ENCODE data around the gene CD1D. TPM values are rescaled to one million over a fixed set of nuclear protein-coding genes. Genes with fewer than 3 reads are reported as not detected.
A peak's percentile ranks its signal among the peaks of the same experiment; 100 is the strongest.

Gene CD1D
- total RNA-seq (2014; rRNA removed; shearing (Covaris generic); ENCODE audit: low replicate concordance): 7.1 and 7.2 TPM in 2 replicates

DNA sequence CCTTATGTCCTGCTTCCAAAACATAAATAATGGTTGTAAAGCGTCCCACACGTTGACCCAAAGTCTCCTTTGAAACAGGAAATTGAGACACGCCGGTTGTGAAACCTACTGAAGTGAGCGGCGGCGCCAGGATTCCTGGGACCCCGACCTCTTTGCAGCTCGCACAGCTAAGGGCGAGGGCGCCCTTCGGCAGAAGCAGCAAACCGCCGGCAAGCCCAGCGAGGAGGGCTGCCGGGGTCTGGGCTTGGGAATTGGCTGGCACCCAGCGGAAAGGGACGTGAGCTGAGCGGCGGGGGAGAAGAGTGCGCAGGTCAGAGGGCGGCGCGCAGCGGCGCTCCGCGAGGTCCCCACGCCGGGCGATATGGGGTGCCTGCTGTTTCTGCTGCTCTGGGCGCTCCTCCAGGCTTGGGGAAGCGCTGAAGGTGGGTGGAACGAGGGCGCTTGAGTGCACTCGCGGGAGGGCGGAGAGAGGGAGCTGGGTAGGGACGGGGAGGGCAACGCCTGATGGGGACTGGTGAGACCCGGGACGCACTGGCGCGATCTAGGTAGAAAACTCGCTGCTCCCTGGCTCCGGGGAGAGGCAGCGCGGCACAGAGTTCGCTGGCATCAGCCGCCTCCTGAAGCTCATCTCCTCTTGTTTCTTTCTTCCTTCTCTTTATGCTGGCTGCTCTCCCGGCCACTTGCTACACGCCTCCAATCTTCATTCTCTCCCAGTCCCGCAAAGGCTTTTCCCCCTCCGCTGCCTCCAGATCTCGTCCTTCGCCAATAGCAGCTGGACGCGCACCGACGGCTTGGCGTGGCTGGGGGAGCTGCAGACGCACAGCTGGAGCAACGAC is at the start of gene CD1D:
Gene CD1D (plus strand): TSS at position 155 of the 836 bp plus-strand sequence. CDS start 207 bp downstream, at position 362.
- Histone ChIP-seq H3K9me3 (ENCODE audit: low read length) (no peaks in the 10 kb centered on the region), H3K9me2 (replicated peaks; ENCODE audit: insufficient read depth, low read length) (no peaks in the 10 kb centered on the region), H3K4me2 (ENCODE audit: low read depth, low read length, poor library complexity, severe bottlenecking) (peak within 1 kb of the TSS; percentile 77), H3K4me3 (ENCODE audit: low read length) (peak within 1 kb of the TSS; percentile 67), H4K20me1 (ENCODE audit: insufficient read depth, low read depth, low read length) (no peaks in the 10 kb centered on the region), H3K27me3 (ENCODE audit: low read length) (no peaks in the 10 kb centered on the region), H3K4me1 (ENCODE audit: low read length) (peaks cover 52% of the 10 kb centered on the region), H3K79me2 (ENCODE audit: low read length) (no peaks in the 10 kb centered on the region), H2AFZ (ENCODE audit: low read length) (peak within 1 kb of the TSS; percentile 88; the same call in 1 of the 2 replicates), H3K9ac (ENCODE audit: low read length) (peak within 1 kb of the TSS; percentile 65), H3K36me3 (ENCODE audit: insufficient read depth, low read length) (no peaks in the 10 kb centered on the region; the same call in 1 of the 2 replicates), H3K27ac (ENCODE audit: low read length) (peak within 1 kb of the TSS; percentile 88)
- peak; percentile 72 for DNase-seq

DNA sequence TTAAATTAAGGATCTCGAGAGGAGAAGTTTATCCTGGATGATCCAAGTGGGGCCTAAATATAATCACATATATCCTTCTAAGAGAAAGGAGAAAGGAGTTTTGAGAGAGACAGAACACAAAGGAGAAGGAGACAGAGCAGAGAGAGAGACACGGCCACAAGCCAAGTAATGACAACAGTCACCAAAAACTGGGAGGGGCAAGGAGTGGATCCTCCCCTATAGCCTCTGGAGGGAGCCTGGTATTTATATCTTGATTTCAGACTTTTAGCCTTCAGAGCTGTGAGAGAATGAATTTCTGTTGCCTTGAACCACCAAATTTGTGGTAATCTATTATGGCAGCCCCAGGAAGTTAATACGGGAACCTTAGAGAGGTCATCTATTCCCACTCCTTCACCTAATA is 49.5 kb upstream of the CD1D start:
- Histone ChIP-seq H3K36me3 (ENCODE audit: insufficient read depth, low read length) (no peaks in the 10 kb centered on the region), H3K9me2 (replicated peaks; ENCODE audit: insufficient read depth, low read length) (no peaks in the 10 kb centered on the region), H3K27ac (ENCODE audit: low read length) (no peak overlapping the region), H4K20me1 (ENCODE audit: insufficient read depth, low read depth, low read length) (no peaks in the 10 kb centered on the region), H3K4me3 (ENCODE audit: low read length) (no peak overlapping the region), H3K27me3 (ENCODE audit: low read length) (no peaks in the 10 kb centered on the region), H3K9ac (ENCODE audit: low read length) (no peak overlapping the region), H2AFZ (ENCODE audit: low read length) (no peak overlapping the region), H3K4me2 (ENCODE audit: low read depth, low read length, poor library complexity, severe bottlenecking) (no peak overlapping the region), H3K79me2 (ENCODE audit: low read length) (no peaks in the 10 kb centered on the region), H3K4me1 (ENCODE audit: low read length) (no peaks in the 10 kb centered on the region), H3K9me3 (ENCODE audit: low read length) (no peaks in the 10 kb centered on the region)
- no peak for DNase-seq

- no peak overlapping the region for H3K27ac ChIP-seq (ENCODE audit: low read length)
- H3K27me3 ChIP-seq (ENCODE audit: low read length): no peaks in the 10 kb centered on the region
- no peaks in the 10 kb centered on the region for H4K20me1 ChIP-seq (ENCODE audit: insufficient read depth, low read depth, low read length)
- no peak overlapping the region for H3K9ac ChIP-seq (ENCODE audit: low read length)
- H2AFZ ChIP-seq (ENCODE audit: low read length): no peak overlapping the region
- H3K4me3 ChIP-seq (ENCODE audit: low read length): no peak overlapping the region
- H3K4me1 ChIP-seq (ENCODE audit: low read length): no peaks in the 10 kb centered on the region
- DNase-seq: no peak
- H3K79me2 ChIP-seq (ENCODE audit: low read length): no peaks in the 10 kb centered on the region
- no peaks in the 10 kb centered on the region for H3K9me2 ChIP-seq (replicated peaks; ENCODE audit: insufficient read depth, low read length)
- H3K9me3 ChIP-seq (ENCODE audit: low read length): no peaks in the 10 kb centered on the region
- no peak overlapping the region for H3K4me2 ChIP-seq (ENCODE audit: low read depth, low read length, poor library complexity, severe bottlenecking)
- no peaks in the 10 kb centered on the region for H3K36me3 ChIP-seq (ENCODE audit: insufficient read depth, low read length)
Observed at GRCh38 chr1:158140764-158141192, 39.9 kb upstream of the CD1D start.

DNA sequence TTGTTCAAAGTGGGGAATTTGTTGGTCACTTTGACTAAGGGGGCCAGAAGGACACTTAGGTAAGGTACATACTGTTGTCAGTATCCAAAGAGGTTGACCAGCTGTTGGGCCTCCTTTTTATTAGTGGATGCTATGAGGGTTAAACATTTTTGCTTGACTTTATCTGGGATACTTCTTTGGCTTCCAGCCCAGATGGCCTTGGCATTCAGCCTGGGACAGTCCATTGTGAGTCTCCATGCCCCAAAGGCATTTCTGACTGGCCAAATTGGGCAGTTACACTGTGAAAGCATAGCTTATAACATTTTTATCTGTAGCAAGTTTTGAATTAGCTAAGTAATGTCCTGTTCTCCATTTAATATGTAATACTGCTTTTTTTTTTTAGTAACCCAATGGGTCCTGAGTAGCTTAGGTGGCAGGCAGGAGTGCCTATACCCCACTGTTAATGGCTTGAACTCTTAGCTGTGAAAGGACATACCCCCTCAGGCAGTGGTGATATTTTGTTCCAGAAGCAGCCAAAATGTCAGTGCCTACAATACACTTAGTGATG is 35.4 kb upstream of the CD1D start:
- no peak overlapping the region for H2AFZ ChIP-seq (ENCODE audit: low read length)
- no peak overlapping the region for H3K27ac ChIP-seq (ENCODE audit: low read length)
- DNase-seq: no peak
- no peak overlapping the region for H3K9ac ChIP-seq (ENCODE audit: low read length)
- H3K4me2 ChIP-seq (ENCODE audit: low read depth, low read length, poor library complexity, severe bottlenecking): no peak overlapping the region
- no peaks in the 10 kb centered on the region for H3K9me3 ChIP-seq (ENCODE audit: low read length)
- no peaks in the 10 kb centered on the region for H4K20me1 ChIP-seq (ENCODE audit: insufficient read depth, low read depth, low read length)
- no peaks in the 10 kb centered on the region for H3K9me2 ChIP-seq (replicated peaks; ENCODE audit: insufficient read depth, low read length)
- H3K4me1 ChIP-seq (ENCODE audit: low read length): peaks cover 13% of the 10 kb centered on the region
- no peaks in the 10 kb centered on the region for H3K36me3 ChIP-seq (ENCODE audit: insufficient read depth, low read length)
- no peak overlapping the region for H3K4me3 ChIP-seq (ENCODE audit: low read length)
- H3K79me2 ChIP-seq (ENCODE audit: low read length): no peaks in the 10 kb centered on the region
- no peaks in the 10 kb centered on the region for H3K27me3 ChIP-seq (ENCODE audit: low read length)

DNA sequence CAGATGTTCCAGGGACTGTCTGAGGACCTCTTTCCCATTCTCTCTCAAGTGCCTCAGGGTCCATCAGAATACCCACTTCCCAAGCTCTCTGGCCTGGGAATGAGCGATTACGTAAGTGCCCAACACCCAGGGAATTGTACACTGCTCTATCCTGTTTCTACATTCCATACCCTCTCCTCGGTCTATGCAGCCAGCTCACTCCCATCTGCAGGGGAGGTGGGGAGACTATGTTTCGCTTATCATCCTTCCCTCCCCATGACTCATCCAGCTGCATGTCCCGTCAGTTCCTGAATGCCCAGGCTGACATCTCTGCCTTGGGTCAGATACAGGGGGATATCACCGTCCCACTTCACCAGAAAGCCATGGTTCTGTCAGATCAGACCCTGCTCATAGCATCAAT is 34.5 kb upstream of the CD1D start:
- H2AFZ ChIP-seq (ENCODE audit: low read length): no peak overlapping the region
- H3K4me1 ChIP-seq (ENCODE audit: low read length): peaks cover 16% of the 10 kb centered on the region
- H4K20me1 ChIP-seq (ENCODE audit: insufficient read depth, low read depth, low read length): no peaks in the 10 kb centered on the region
- no peaks in the 10 kb centered on the region for H3K79me2 ChIP-seq (ENCODE audit: low read length)
- no peaks in the 10 kb centered on the region for H3K9me2 ChIP-seq (replicated peaks; ENCODE audit: insufficient read depth, low read length)
- no peak for DNase-seq
- no peaks in the 10 kb centered on the region for H3K9me3 ChIP-seq (ENCODE audit: low read length)
- H3K27me3 ChIP-seq (ENCODE audit: low read length): no peaks in the 10 kb centered on the region
- no peak overlapping the region for H3K27ac ChIP-seq (ENCODE audit: low read length)
- H3K4me3 ChIP-seq (ENCODE audit: low read length): no peak overlapping the region
- no peaks in the 10 kb centered on the region for H3K36me3 ChIP-seq (ENCODE audit: insufficient read depth, low read length)
- no peak overlapping the region for H3K9ac ChIP-seq (ENCODE audit: low read length)
- no peak overlapping the region for H3K4me2 ChIP-seq (ENCODE audit: low read depth, low read length, poor library complexity, severe bottlenecking)

DNA sequence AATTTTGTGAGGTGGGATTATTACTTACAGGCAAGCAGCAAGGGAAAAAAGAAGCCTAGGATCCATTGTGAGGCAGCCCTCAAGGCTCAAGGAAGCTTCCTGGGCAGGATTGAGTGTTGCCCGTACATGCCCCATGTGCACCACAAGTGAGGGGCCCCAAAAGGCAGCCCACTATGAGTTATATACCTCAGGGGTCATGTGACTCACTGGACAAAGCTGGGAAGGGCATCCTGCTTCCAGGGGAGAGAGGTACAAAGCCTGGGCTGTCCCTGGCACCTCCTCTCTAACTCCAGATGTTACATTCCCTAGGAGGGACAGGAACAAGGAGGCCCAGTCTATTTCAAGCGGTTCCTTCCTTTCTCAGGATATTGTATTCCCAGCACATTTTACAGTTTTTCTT is 34.0 kb upstream of the CD1D start:
- H3K27me3 ChIP-seq (ENCODE audit: low read length): no peaks in the 10 kb centered on the region
- H3K4me1 ChIP-seq (ENCODE audit: low read length): peaks cover 16% of the 10 kb centered on the region
- H3K79me2 ChIP-seq (ENCODE audit: low read length): no peaks in the 10 kb centered on the region
- H3K9ac ChIP-seq (ENCODE audit: low read length): no peak overlapping the region
- H3K9me3 ChIP-seq (ENCODE audit: low read length): no peaks in the 10 kb centered on the region
- no peak overlapping the region for H3K4me3 ChIP-seq (ENCODE audit: low read length)
- no peaks in the 10 kb centered on the region for H3K9me2 ChIP-seq (replicated peaks; ENCODE audit: insufficient read depth, low read length)
- no peak for DNase-seq
- H3K4me2 ChIP-seq (ENCODE audit: low read depth, low read length, poor library complexity, severe bottlenecking): no peak overlapping the region
- no peak overlapping the region for H3K27ac ChIP-seq (ENCODE audit: low read length)
- no peak overlapping the region for H2AFZ ChIP-seq (ENCODE audit: low read length)
- H3K36me3 ChIP-seq (ENCODE audit: insufficient read depth, low read length): no peaks in the 10 kb centered on the region
- H4K20me1 ChIP-seq (ENCODE audit: insufficient read depth, low read depth, low read length): no peaks in the 10 kb centered on the region

DNA sequence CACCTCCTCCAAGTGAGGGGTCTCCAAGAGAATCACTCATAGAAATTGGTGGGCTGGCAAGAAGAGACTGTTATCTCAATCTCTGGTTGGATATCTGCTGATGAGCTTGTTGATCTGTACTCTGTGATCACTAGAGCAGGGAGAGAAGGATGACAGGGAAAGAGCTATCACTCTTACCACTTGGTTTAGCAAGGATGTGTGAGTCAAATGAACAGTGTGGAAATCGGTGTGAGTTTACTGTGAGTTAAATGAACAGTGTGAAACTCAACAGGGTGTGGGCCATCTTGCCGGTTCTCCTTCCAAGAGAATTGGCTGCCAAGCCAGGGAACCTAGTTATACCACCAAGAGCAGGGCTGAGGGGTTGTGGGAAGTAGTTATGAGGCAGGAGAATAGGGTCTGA is 33.3 kb upstream of the CD1D start:
- Histone ChIP-seq H3K79me2 (ENCODE audit: low read length) (no peaks in the 10 kb centered on the region), H3K4me2 (ENCODE audit: low read depth, low read length, poor library complexity, severe bottlenecking) (no peak overlapping the region), H3K9me2 (replicated peaks; ENCODE audit: insufficient read depth, low read length) (no peaks in the 10 kb centered on the region), H3K27me3 (ENCODE audit: low read length) (no peaks in the 10 kb centered on the region), H3K4me3 (ENCODE audit: low read length) (no peak overlapping the region), H3K9me3 (ENCODE audit: low read length) (no peaks in the 10 kb centered on the region), H3K36me3 (ENCODE audit: insufficient read depth, low read length) (no peaks in the 10 kb centered on the region), H3K4me1 (ENCODE audit: low read length) (peaks cover 16% of the 10 kb centered on the region), H2AFZ (ENCODE audit: low read length) (no peak overlapping the region), H3K27ac (ENCODE audit: low read length) (no peak overlapping the region), H3K9ac (ENCODE audit: low read length) (no peak overlapping the region), H4K20me1 (ENCODE audit: insufficient read depth, low read depth, low read length) (no peaks in the 10 kb centered on the region)
- no peak for DNase-seq

DNA sequence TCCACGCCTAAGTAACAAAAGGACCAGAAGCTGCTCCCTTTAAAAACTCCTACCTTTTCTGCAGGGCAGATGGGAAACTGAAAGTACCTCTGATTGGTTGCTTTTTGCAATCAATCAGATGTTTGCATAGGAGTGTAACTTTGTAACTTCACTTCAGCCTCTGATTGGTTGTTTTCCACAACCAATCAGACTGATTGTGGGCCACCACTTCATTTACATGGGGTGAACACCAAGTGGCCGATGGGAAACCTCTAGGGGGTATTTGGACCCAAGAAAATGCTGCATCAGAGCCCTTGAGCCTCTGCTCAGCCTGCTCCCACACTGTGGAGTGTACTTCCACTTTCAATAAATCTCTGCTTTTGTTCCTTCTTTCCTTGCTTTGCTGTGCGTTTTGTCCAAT is 32.8 kb upstream of the CD1D start:
- no peaks in the 10 kb centered on the region for H4K20me1 ChIP-seq (ENCODE audit: insufficient read depth, low read depth, low read length)
- no peaks in the 10 kb centered on the region for H3K79me2 ChIP-seq (ENCODE audit: low read length)
- H3K27ac ChIP-seq (ENCODE audit: low read length): no peak overlapping the region
- peaks cover 16% of the 10 kb centered on the region for H3K4me1 ChIP-seq (ENCODE audit: low read length)
- H3K9me2 ChIP-seq (replicated peaks; ENCODE audit: insufficient read depth, low read length): no peaks in the 10 kb centered on the region
- no peaks in the 10 kb centered on the region for H3K36me3 ChIP-seq (ENCODE audit: insufficient read depth, low read length)
- H3K4me2 ChIP-seq (ENCODE audit: low read depth, low read length, poor library complexity, severe bottlenecking): no peak overlapping the region
- H2AFZ ChIP-seq (ENCODE audit: low read length): no peak overlapping the region
- no peak overlapping the region for H3K4me3 ChIP-seq (ENCODE audit: low read length)
- H3K27me3 ChIP-seq (ENCODE audit: low read length): no peaks in the 10 kb centered on the region
- no peaks in the 10 kb centered on the region for H3K9me3 ChIP-seq (ENCODE audit: low read length)
- no peak for DNase-seq
- H3K9ac ChIP-seq (ENCODE audit: low read length): no peak overlapping the region
